HepG2 (cell line): ENCODE data around the gene STX1B. TPM values are rescaled to one million over a fixed set of nuclear protein-coding genes. Genes with fewer than 3 reads are reported as not detected.

Source experiments
- ATF7-NPFF ChIP-seq: sonication (generic); formaldehyde crosslinking; IDR thresholded peaks from 2 replicates; pipeline ENCODE4 v1.8.1; 2023; ENCODE audit warnings: mild to moderate bottlenecking, low read depth, missing genetic modification reagents, moderate library complexity
- BHLHE40 ChIP-seq: IDR thresholded peaks from 2 replicates; pipeline ENCODE4 v1.6.1; 2011; ENCODE audit warnings: low read length, improper control_type of control experiment
- DNMT1 ChIP-seq: sonication (generic); formaldehyde crosslinking; IDR thresholded peaks from 2 replicates; pipeline ENCODE4 v1.5.1; 2020; ENCODE audit warnings: mild to moderate bottlenecking, missing genetic modification reagents
- IRX3 ChIP-seq: sonication (generic); formaldehyde crosslinking; IDR thresholded peaks from 2 replicates; pipeline ENCODE4 v1.8.1; 2023; ENCODE audit warnings: mild to moderate bottlenecking, low read depth, missing genetic modification reagents, borderline replicate concordance
- KMT2B ChIP-seq: IDR thresholded peaks from 2 replicates; pipeline ENCODE4 v1.6.1; 2016; ENCODE audit warnings: missing genetic modification reagents, missing compliant biosample characterization
- NFIC ChIP-seq: IDR thresholded peaks from 2 replicates; pipeline ENCODE4 v1.6.1; 2012; ENCODE audit warnings: mild to moderate bottlenecking, low read length, inconsistent platforms
- SMYD3 ChIP-seq: sonication (generic); formaldehyde crosslinking; IDR thresholded peaks from 2 replicates; pipeline ENCODE4 v1.8.1; 2023; ENCODE audit warnings: mild to moderate bottlenecking, missing genetic modification reagents
- ZFY ChIP-seq: sonication (generic); formaldehyde crosslinking; IDR thresholded peaks from 2 replicates; pipeline ENCODE4 v1.4.0; 2020; ENCODE audit warnings: missing genetic modification reagents
- ZNF547 ChIP-seq: sonication (generic); formaldehyde crosslinking; IDR thresholded peaks from 2 replicates; pipeline ENCODE4 v1.5.1; 2020; ENCODE audit warnings: mild to moderate bottlenecking, missing genetic modification reagents
- ZNF619 ChIP-seq: sonication (generic); formaldehyde crosslinking; IDR thresholded peaks from 2 replicates; pipeline ENCODE4 v1.4.0; 2020; ENCODE audit warnings: mild to moderate bottlenecking, missing genetic modification reagents
- polyA plus RNA-seq, 8 experiments: library from polyadenylated mRNA; depleted of rRNA in 3 of 8; stranded (reverse) in 7 of 8; unstranded in 1 of 8; fragments of >200 nt; fragmentation: Illumina TruSeq in 4 of 8; extraction: Trizol in 4 of 8; gene quantifications; 2 replicates each; pipeline versions ENCODE4 v1.2.1 to v1.2.3, GENCODE V29; 2011 to 2016; ENCODE audit warnings: low read depth in 4 of 8, missing spikeins in 1 of 8, mixed read lengths in 1 of 8; ENCODE audit not compliant: insufficient read depth in 1 of 8
- total RNA-seq, 5 experiments: library from RNA; depleted of rRNA; stranded (reverse); fragments of >200 nt; fragmentation: Illumina TruSeq; extraction: Trizol; gene quantifications; 2 replicates each; pipeline ENCODE4 v1.2.3, GENCODE V29; 2016; ENCODE audit warnings: low read depth in 1 of 5
- TF ChIP-seq, protein P1 (sequence below): sonication (generic); formaldehyde crosslinking; IDR thresholded peaks from 2 replicates; pipeline ENCODE4 v1.5.1; 2020; ENCODE audit warnings: missing genetic modification reagents, mild to moderate bottlenecking, borderline replicate concordance
- TF ChIP-seq, protein P2 (sequence below): sonication (generic); formaldehyde crosslinking; IDR thresholded peaks from 2 replicates; pipeline ENCODE4 v1.4.0; 2020; ENCODE audit warnings: missing genetic modification reagents, borderline replicate concordance
- TF ChIP-seq, protein P3 (sequence below): sonication (generic); formaldehyde crosslinking; IDR thresholded peaks from 2 replicates; pipeline ENCODE4 v1.4.0; 2020; ENCODE audit warnings: missing genetic modification reagents
- TF ChIP-seq, protein P4 (sequence below): sonication (generic); formaldehyde crosslinking; IDR thresholded peaks from 2 replicates; pipeline ENCODE4 v1.8.1; 2023; ENCODE audit warnings: mild to moderate bottlenecking, missing genetic modification reagents, borderline replicate concordance
- TF ChIP-seq, protein P5 (sequence below): sonication (generic); formaldehyde crosslinking; IDR thresholded peaks from 2 replicates; pipeline ENCODE4 v1.4.0; 2020; ENCODE audit warnings: mild to moderate bottlenecking, missing genetic modification reagents
- TF ChIP-seq, protein P6 (sequence below): sonication (generic); formaldehyde crosslinking; IDR thresholded peaks from 2 replicates; pipeline ENCODE4 v1.4.0; 2020; ENCODE audit warnings: missing genetic modification reagents, borderline replicate concordance

The STX1B gene
- total and polyA plus RNA-seq, 2 of the 13 experiments (the other 11 are each of a cell fraction or from before 2014, with no cell fraction given) = 2.1 to 3.0 TPM

DNA sequence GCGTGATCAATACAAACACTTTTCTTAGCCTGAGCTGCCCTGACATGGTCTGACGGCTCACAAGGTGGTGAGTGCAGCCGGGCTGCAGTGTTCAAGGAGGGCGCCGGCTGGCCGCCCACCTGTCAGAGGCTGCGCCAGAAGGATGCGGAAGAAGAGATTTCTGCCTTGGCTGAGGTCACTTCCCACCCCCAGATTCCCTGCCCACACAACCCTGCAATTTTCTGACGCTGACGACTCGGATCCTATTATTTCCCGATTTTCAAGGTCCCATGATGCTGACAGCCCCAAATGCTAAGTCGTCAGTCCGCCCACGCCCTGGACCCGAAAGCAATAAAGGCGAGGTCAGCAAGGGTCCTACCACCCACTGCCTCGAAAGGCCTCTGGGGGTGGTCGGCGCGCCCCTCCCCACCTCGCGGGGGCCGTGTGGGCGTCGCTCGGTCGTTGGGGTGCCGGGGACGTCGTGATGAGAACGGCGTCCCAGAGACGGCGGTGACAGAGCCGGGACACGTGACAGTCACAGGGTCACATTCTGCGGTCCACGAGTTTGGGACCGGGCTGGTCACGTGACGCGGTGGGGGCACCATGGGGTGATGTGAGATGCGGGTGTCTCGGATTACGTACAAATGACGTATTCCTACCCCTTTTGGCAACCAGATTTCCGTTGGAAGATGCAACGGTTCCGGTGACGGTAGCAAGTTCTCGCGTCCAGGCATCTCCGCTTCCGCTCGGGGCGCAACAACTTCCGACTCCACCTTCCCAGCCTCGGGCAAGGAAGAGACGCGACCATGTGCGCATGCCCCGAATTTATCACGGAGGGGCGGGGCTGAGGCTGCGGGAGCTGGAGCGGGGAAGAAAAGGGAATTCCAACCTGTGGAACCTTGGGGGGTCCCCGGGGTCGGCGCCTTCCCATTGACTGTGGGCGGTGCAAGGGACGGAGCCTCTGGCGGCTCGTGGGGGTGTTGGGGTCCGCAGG, 22.6 kb upstream of the STX1B start, which contains the start of gene STX4 (continued):
- TF ChIP-seq IRX3 (peak; percentile 53; the same call in 1 of the 2 replicates), DNMT1 (CRISPR knock-in tag) (peak; percentile 95; the same call in 1 of the 2 replicates), KMT2B (CRISPR knock-in tag) (peak; percentile 88), BHLHE40 (peak; percentile 92), SMYD3 (no peak; the same call in 1 of the 2 replicates), ZNF547 (CRISPR knock-in tag) (peak; percentile 99), ZNF619 (CRISPR knock-in tag) (peak; percentile 85; the same call in 1 of the 2 replicates), ZFY (no peak), ATF7-NPFF (CRISPR knock-in tag) (peak; percentile 87), NFIC (no peak)
- TF ChIP-seq, protein P1, sequence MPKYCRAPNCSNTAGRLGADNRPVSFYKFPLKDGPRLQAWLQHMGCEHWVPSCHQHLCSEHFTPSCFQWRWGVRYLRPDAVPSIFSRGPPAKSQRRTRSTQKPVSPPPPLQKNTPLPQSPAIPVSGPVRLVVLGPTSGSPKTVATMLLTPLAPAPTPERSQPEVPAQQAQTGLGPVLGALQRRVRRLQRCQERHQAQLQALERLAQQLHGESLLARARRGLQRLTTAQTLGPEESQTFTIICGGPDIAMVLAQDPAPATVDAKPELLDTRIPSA = peak; percentile 25; the same call in 1 of the 2 replicates
- TF ChIP-seq, protein P2, sequence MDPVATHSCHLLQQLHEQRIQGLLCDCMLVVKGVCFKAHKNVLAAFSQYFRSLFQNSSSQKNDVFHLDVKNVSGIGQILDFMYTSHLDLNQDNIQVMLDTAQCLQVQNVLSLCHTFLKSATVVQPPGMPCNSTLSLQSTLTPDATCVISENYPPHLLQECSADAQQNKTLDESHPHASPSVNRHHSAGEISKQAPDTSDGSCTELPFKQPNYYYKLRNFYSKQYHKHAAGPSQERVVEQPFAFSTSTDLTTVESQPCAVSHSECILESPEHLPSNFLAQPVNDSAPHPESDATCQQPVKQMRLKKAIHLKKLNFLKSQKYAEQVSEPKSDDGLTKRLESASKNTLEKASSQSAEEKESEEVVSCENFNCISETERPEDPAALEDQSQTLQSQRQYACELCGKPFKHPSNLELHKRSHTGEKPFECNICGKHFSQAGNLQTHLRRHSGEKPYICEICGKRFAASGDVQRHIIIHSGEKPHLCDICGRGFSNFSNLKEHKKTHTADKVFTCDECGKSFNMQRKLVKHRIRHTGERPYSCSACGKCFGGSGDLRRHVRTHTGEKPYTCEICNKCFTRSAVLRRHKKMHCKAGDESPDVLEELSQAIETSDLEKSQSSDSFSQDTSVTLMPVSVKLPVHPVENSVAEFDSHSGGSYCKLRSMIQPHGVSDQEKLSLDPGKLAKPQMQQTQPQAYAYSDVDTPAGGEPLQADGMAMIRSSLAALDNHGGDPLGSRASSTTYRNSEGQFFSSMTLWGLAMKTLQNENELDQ (CRISPR knock-in tag) = no peak
- TF ChIP-seq, protein P3, sequence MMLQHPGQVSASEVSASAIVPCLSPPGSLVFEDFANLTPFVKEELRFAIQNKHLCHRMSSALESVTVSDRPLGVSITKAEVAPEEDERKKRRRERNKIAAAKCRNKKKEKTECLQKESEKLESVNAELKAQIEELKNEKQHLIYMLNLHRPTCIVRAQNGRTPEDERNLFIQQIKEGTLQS (CRISPR knock-in tag) = 0 out of 2 replicates have a peak, but pooled peaks have one; percentile 18
- TF ChIP-seq, protein P4, sequence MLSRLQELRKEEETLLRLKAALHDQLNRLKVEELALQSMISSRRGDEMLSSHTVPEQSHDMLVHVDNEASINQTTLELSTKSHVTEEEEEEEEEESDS (CRISPR knock-in tag) = 0 out of 2 replicates have a peak, but pooled peaks have one; percentile 64
- TF ChIP-seq, protein P5, sequence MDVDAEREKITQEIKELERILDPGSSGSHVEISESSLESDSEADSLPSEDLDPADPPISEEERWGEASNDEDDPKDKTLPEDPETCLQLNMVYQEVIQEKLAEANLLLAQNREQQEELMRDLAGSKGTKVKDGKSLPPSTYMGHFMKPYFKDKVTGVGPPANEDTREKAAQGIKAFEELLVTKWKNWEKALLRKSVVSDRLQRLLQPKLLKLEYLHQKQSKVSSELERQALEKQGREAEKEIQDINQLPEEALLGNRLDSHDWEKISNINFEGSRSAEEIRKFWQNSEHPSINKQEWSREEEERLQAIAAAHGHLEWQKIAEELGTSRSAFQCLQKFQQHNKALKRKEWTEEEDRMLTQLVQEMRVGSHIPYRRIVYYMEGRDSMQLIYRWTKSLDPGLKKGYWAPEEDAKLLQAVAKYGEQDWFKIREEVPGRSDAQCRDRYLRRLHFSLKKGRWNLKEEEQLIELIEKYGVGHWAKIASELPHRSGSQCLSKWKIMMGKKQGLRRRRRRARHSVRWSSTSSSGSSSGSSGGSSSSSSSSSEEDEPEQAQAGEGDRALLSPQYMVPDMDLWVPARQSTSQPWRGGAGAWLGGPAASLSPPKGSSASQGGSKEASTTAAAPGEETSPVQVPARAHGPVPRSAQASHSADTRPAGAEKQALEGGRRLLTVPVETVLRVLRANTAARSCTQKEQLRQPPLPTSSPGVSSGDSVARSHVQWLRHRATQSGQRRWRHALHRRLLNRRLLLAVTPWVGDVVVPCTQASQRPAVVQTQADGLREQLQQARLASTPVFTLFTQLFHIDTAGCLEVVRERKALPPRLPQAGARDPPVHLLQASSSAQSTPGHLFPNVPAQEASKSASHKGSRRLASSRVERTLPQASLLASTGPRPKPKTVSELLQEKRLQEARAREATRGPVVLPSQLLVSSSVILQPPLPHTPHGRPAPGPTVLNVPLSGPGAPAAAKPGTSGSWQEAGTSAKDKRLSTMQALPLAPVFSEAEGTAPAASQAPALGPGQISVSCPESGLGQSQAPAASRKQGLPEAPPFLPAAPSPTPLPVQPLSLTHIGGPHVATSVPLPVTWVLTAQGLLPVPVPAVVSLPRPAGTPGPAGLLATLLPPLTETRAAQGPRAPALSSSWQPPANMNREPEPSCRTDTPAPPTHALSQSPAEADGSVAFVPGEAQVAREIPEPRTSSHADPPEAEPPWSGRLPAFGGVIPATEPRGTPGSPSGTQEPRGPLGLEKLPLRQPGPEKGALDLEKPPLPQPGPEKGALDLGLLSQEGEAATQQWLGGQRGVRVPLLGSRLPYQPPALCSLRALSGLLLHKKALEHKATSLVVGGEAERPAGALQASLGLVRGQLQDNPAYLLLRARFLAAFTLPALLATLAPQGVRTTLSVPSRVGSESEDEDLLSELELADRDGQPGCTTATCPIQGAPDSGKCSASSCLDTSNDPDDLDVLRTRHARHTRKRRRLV = 0 out of 2 replicates have a peak, but pooled peaks have one; percentile 49
- TF ChIP-seq, protein P6, sequence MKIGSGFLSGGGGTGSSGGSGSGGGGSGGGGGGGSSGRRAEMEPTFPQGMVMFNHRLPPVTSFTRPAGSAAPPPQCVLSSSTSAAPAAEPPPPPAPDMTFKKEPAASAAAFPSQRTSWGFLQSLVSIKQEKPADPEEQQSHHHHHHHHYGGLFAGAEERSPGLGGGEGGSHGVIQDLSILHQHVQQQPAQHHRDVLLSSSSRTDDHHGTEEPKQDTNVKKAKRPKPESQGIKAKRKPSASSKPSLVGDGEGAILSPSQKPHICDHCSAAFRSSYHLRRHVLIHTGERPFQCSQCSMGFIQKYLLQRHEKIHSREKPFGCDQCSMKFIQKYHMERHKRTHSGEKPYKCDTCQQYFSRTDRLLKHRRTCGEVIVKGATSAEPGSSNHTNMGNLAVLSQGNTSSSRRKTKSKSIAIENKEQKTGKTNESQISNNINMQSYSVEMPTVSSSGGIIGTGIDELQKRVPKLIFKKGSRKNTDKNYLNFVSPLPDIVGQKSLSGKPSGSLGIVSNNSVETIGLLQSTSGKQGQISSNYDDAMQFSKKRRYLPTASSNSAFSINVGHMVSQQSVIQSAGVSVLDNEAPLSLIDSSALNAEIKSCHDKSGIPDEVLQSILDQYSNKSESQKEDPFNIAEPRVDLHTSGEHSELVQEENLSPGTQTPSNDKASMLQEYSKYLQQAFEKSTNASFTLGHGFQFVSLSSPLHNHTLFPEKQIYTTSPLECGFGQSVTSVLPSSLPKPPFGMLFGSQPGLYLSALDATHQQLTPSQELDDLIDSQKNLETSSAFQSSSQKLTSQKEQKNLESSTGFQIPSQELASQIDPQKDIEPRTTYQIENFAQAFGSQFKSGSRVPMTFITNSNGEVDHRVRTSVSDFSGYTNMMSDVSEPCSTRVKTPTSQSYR (CRISPR knock-in tag) = no peak
